ENCODE results near the gene TMIGD2.
"Not testable (repeated sequence)": the region's sequence is repeated elsewhere in the genome, so short reads cannot be mapped to it uniquely, and the experiment has no call there.

TMIGD2 gene, protein sequence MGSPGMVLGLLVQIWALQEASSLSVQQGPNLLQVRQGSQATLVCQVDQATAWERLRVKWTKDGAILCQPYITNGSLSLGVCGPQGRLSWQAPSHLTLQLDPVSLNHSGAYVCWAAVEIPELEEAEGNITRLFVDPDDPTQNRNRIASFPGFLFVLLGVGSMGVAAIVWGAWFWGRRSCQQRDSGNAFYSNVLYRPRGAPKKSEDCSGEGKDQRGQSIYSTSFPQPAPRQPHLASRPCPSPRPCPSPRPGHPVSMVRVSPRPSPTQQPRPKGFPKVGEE

DNA sequence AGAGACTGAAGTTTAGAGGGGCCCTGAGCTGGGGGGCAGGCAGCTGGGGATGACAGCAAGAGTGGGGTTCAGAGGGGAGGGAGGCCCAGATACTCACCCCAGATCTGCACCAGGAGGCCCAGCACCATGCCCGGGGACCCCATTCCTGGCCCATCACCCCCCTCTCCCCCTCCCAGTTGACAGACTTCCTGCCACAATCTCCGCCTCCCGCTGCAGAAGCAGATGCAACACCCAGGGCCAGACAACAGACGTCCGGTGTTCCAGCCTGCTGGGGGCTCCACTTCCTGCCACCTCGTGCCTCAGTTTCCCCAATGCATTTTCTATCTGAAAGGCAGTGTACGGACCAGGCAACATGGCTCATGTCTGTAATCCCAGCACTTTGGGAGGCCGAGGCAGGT lies at the start of gene TMIGD2:
TMIGD2 (minus strand) TSS at position 147 of the 398 bp plus-strand sequence; CDS start at position 143, 4 bp downstream.
- DNase-seq (ENCODE audit: low read depth in 2 of 2): no peak

DNA sequence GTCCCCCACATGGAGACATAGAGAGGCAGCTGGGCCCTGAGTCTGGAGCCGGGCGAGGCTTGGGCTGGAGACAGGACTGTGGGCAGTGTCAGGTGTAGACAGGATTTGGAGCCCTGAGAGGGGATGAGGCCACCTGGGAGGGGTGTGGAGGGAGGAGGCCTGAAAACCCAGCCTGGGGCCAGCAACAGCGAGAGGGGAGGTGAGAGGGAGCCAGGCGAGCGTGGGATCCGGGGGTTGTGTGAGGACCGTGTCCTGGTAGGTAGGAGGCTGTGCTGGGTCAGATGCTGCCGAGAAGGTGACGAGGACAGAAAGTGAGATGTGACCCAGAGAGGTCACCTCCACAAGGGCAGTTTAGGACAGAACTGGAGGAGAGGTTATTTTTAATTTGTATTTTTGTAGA lies 48.5 kb upstream of the TMIGD2 start:
- no peak for DNase-seq (ENCODE audit: low read depth in 2 of 2)

DNA sequence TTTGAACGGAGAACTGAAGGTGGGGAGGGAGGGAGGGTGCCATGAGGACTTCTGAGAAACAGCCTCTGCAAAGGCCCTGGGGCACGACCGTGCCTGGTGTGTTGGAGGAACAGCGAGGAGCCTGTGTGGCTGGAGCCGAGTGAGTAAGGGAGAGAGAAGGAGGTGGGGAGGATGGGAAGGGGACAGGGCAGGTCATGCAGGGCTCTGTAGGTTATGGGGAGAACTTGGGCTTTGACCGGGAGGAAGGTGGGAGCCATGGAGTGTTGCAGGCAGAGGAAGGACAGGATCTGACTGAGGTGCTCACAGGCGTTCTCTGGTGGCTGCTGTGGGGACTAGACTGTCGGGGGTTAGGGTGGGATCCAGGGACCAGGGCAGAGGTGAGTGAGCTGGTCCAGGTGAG lies 47.9 kb upstream of the TMIGD2 start:
- no peak for DNase-seq (ENCODE audit: low read depth in 2 of 2)

DNA sequence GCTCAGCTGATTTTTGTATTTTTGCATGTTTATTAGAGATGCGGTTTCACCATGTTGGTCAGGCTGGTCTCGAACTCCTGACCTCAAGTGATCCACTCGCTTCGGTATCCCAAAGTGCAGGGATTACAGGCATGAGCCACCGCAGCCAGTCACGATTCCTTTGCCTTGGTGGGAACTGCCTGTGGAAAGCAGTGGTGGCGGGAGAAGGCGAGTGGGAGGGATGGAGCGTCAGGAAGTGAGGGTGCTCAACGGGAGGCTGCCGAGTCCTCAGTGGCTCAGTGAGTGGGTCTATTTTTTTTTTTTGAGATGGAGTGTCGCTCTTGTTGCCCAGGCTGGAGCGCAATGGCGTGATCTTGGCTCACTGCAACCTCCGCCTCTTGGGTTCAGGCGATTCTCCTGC lies 47.0 kb upstream of the TMIGD2 start:
- not testable (repeated sequence) for DNase-seq (ENCODE audit: low read depth in 2 of 2)

DNA sequence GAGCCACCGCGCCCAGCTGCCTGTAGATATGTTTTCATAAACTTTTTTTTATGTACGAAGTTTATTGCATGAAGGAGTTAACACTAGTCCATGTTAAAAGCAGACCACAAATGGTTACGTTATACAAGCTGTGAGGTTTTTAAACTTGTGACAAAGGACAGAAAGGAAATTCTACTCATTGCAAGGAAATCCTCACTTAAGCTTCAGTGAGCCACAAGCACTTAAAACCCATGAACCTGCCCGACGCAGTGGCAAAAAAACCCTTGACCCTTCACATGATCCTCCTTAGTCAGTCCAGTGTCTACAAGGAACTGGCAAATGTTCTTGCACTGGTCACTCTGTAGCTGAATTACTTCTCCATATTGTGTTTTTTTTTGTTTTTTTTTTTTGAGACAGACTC lies 45.3 kb upstream of the TMIGD2 start:
- DNase-seq (ENCODE audit: low read depth in 2 of 2): no peak

DNA sequence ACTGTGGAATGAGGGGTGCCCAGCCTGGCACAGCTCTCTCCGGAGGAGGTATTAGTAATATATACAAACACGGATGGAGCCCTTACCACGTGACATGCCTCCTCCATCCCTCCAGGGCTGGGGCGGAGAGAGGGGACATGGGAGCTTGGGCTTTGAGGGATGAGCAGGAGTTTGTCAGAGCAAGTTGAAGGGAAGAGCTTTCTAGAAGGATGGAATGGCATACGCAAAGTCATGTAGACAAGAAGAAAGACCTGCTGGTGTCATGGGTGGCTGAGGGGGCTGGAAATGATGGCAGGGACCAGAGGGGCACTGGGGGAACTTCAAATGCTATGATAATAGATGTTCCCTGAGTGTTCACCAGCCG lies 43.8 kb upstream of the TMIGD2 start:
- DNase-seq (ENCODE audit: low read depth in 2 of 2): no peak

DNA sequence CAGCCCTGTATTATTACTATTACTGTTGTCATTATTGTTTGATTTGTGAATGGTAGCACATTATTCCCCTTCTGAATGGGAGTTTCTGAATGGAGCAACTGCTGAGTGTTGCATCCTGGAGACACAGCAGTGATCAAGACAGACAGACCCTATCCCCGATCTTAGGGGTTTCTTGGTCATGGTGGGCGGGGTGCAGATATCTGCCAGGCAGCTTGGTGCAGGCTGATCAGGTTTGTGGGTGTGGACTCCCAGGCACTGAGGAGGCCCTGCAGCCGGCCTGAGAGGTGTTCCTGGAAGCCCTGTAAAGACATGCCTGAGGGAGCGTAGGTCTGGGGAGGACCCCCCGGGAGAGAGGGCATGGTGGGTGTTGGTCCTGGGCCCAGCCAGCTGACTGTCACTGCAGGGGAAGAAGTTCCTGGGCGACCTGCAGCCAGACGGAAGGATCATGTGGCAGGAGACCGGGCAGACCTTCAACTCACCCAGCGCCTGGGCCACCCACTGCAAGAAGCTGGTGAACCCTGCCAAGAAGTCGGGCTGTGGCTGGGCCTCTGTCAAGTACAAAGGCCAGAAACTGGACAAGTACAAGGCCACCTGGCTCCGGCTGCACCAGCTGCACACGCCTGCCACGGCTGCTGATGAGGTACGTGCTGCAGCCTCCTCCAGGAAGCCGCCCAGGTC lies 43.3 kb upstream of the TMIGD2 start:
- no peak for DNase-seq (ENCODE audit: low read depth in 2 of 2)

DNA sequence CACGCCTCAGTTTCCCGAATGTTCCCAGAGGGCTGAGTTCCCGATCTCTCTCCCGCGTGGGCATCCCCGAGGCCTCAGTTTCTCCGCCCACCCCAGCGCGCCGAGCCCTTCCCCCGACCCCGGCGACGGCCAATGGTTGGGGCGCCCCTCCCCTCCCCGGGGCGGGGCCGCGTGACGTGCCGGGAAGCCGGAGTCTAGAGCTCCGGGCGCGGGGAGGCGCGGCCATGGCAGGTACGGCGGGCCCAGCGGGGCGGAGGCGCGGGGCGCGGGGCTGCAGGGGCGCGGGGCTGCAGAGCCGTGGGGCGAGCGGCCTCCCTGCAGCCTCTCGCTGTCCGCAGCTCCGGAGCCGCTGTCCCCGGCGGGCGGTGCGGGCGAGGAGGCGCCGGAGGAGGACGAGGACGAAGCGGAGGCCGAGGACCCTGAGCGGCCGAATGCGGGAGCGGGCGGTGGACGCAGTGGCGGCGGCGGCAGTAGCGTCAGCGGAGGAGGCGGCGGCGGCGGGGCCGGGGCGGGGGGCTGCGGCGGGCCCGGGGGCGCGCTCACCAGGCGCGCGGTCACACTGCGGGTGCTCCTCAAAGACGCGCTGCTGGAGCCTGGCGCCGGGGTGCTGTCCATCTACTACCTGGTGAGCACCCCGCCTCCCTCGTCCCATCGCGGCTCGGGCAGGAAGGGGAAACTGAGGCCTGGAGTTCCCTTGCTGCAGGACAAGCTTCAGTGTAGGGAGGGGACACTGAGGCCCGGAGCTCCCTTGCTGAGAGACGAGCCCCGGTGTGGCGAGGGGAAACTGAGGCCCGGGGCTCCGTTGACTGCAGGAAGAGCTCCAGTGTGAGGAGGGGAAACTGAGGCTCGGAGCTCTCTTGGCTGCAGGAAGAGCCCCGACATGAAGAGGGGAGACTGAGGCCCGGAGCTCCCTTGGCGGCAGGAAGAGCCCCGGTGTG lies 41.5 kb upstream of the TMIGD2 start, which contains the start of gene MPND:
MPND (plus strand) TSS at position 193 of the 938 bp plus-strand sequence; CDS start at position 225, 32 bp downstream.
- peak; percentile 87 to 97 for DNase-seq (ENCODE audit: low read depth in 2 of 2)

DNA sequence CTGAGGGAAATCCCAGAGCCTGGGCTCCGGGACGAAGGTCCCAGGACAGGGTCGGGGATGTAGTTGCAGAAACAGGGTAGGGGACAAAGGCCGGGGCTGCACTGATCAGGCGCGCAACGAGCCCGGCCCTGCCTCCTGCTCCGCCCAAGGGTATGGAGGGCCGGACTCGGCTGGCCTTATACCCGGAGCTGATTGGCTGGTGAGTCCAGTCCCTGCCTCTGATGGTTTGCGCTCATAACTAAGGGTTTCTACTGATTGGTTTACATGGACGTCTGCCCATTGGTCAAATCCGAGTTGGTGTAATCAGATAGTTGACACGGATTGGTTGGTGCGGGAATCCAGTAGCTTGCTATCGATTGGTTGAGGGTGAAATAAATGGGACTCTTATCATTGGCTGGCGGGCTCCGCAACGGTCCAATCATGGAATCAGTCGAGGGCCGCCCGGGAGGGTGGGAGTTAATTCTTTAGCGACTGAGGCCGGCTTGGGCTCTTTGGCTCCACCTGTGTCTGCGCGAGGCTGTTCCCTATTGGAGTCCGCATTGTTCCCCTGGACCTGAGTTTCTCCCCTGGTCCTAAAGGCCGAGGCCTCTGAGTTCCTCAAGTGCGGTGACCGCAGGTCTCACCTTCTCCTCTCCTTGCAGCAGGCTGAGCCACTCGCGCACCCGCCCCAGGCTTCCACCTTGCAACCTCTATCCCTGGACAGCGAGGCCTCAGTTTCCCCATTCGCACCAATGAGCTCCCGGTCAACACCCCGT lies 40.6 kb upstream of the TMIGD2 start:
- DNase-seq (ENCODE audit: low read depth in 2 of 2): peak; percentile 79 to 81

DNA sequence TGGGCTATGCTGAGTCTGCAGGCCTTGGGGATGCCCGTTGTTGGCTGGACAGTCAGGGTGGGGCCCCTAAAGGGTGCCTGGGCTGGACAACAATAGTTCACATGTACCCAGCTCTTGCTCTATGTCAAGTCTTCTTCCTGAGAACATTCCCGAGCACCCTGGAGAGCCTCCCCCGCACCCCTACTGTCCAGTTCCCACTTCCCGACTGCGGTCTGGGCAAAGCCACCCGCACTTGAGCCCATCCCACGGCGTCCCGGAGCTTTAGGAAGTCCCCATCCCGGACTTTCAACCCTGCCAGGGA lies 40.1 kb upstream of the TMIGD2 start:
- DNase-seq (ENCODE audit: low read depth in 2 of 2): no peak

DNA sequence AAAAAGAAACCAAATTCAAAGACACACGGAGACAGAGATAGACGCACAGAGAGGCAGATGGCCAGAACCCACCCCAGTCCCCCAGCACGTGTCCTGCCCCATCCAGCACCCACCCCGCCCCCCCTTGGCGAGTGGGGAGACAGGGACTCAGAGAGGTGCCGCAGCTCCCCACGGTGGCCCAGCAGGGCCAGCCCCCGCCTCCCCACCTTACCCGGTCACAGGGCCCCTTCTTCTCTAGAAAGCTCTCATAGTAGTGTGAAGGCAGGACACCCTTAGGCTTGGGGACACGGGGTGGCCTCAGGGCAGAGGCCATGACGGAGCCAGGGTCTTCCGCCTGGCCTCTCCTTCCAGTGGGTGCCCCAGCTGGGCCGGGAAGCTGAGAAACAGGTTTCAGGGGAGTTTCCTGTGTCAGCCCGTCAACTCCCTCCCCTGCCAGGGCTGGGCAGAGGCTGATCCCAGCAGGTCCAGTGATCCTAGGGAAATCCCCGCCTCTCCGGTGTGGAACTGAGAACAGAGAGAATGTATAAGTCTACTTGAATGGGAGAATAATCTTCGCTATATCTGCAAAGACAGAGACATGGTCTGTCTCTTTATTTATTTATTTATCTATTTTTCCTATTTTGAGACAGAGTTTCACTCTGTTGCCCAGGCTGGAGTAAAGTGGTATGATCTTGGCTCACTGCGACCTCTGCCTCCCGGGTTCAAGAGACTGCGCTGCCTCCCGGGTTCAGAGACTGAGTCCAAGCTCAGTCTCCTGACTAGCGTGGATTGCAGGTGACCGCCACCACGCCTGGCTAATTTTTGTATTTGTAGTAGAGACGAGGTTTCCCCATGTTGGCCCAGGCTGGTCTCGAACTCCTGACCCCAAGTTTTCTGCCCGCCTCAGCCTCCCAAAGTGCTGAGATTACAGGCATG lies 36.5 kb upstream of the TMIGD2 start, which contains the start of gene STAP2:
STAP2 (minus strand) TSS at position 387 of the 915 bp plus-strand sequence; CDS start at position 313, 74 bp downstream.
- DNase-seq (ENCODE audit: low read depth in 2 of 2): no peak

DNA sequence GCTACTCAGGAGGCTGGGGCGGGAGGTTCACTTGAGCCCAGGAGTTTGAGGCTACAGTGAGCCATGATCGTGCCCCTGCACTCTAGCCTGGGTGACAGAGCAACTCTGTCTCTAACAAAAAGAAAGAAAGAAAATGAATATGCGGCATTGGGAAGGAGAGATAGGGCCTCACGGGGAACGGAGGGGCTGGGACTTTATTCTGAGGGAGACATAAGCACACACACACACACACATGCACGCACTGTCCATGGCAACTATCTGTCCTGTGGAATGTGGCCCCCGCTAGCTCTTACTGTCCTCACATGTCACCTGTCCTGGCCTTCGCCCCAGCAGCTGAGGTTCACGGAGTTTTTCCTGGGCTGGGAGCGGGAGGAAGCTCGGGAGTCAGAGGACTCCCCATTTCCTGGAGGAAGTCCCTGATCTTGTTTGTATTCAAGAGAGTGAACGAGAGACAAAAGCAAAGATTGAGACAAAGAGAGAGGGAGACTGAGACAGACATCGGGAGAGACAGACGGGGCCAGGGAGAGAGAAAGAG lies 35.8 kb upstream of the TMIGD2 start:
- no peak for DNase-seq (ENCODE audit: low read depth in 2 of 2)

DNA sequence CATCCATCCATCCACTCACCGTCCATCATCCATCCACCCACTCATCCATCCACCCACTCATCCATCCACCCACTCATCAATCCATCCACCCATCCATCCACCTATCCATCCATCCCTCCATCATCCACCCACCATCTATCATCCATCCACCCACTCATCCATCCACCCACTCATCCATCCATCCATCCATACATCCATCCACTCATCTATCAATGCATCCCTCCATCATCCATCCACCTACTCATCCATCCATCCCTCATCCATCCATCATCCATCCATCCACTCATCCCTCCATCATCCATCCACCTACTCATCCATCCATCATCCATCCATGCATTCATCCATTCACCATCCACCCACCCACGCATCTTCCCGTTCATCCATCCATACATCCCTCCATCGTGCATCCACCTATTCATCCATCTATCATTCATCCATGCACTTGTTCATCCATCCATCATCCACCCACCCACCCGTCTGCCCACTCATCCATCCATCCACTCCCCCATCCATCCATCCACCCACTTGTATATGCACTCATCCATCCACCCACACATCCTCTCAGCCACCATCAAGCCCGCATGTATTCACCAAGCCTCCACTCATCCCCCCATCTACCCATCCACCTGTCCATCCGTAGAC lies 32.9 kb upstream of the TMIGD2 start:
- DNase-seq (ENCODE audit: low read depth in 2 of 2): no peak

DNA sequence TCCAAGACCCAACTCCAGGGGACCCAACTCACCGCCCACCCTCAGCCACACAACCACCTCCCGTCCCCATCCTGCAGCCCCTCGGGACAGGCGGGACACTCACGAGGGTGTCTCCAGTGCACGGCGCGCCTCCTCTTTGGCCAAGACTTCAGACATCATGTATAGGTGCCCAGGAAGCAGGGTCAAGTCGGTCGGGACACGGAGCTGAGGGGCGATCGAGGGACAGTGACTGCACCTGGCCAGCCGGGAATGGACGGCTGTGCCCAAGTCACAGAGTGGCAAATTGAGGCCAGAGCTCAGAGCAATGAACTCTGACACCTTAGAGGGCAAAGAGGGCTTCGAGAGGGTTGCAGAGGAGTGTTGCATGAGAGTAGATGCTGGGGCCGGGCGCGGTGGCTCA lies 27.7 kb upstream of the TMIGD2 start:
- DNase-seq (ENCODE audit: low read depth in 2 of 2): no peak

DNA sequence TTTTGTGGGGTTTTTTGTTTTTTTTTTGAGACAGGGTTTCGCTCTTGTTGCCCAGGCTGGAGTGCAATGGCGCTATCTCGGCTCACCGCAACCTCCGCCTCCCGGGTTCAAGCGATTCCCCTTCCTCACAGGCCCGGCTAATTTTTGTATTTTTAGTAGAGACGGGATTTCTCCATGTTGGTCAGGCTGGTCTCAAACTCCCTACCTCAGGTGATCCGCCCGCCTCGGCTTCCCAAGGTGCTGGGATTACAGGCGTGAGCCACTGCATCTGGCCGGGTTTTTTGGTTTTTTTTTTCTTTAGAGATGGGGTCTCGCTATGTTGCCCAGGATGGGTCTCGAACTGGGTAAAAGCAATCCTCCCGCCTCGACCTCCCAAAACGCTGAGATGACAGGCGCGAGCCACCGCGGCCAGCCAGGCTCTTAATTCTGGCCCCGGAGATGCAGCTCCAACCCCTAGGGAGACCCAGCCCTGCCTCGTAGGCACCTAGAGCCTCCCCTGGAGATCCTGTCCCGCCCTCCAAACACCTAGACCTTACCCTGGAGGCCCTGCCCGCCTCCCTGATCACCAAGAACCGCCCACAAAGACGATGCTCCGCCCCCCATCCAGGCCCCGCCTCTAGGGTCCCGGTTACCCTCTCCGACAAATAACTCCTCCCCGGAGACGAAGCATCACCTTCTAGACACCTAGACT lies 26.9 kb upstream of the TMIGD2 start:
- DNase-seq (ENCODE audit: low read depth in 2 of 2): peak in 1 of 2 donors; percentile 54

DNA sequence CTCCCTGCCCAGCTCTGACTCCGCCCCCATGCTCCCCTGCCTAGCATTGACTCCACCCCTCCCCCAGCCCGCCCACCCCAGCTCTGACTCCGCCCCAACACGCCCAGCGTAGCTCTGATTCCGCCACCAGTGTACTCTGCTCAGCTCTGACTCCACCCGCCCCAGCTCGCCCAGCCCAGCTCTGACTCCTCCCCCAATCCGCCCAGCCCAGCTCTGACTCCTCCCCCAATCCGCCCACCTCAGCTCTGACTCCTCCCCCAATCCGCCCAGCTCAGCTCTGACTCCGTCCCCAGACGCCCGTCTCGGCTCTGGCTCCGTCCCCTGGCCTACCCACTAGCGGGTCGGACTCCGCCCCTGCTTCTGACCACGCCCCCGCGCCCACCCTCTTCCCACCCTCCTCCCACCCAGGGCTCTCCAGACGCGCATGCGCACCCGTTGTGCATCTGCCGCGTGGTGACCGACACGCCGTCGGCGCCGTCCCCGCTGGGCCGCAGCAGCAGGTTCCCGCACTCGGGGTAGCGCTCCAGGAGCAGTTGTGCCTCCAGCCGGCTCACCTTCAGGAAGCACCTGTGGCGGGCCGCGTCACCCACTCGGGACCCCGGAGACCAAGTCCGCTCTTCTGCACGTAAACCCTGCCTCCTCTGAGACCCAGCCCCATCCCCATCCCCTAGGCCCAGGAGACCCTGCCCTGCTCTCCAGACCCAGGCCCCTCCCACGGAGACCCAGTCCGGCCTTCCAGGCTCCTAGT lies 26.2 kb upstream of the TMIGD2 start:
- peak; percentile 98 to 99 for DNase-seq (ENCODE audit: low read depth in 2 of 2)

DNA sequence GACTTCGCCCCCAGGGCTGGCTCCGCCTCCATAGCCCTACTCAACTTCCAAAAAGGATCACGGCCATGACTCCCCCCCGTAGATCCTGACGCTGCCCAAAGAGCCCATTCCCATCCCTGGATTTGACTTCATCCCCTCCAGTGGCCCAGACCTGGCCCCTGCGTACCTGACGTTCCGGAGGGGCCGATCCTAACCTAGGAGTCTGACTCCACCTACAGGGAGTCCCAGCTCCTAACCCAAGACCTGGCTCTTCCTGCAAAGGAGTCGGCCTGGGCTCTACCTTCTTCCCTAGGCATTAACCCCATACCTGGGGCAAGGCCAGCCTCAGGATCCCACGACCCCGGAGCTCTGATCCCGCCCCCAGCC lies 25.7 kb upstream of the TMIGD2 start:
- DNase-seq (ENCODE audit: low read depth in 2 of 2): no peak

DNA sequence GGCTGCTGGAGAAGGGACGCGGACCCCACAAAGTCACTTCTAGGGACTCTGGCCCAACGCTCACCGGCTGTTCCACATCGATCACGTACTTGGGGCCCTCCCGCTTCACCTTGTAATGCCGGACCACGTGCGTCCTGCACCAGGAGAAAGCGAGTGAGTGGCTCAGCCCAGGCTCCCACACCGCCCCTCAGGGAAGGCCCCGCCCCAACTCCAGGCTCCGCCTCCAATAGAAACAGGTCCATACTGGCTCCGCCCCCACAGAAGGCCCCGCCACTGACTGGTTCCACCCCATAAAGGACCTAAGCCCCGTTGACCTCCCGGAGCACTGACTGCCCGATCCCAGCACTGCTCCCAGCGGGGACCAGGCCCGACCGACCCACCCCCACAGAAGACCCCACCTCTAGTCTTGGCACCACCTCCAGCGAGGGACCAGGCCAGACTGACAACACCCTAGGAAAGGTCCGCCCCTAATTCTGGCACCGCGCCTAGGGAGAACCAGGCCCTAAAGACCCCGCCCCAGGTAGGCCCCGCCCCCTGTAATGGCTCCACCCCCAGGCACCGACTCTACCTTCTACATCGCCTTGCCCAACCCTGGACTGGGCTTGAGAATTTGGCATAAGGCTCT lies 25.2 kb upstream of the TMIGD2 start:
- DNase-seq (ENCODE audit: low read depth in 2 of 2): peak; percentile 55 to 74

Measured in stimulated activated CD4-positive, alpha-beta T cell treated with anti-CD3 and anti-CD28 coated beads, Interleukin-1b, Interleukin-23, amount 100 ng/mL, for 4 hours (primary cell).